Sigmoid colon (tissue), 7 donors: Measurements from ENCODE around the gene ENO3. TPM values are rescaled to one million over a fixed set of nuclear protein-coding genes. Genes with fewer than 3 reads are reported as not detected.
A peak's percentile ranks its signal among the peaks of the same experiment; 100 is the strongest.

Source experiments
- DNase-seq: peaks from one replicate; pipeline ENCODE4 v3.0.0-alpha.2; 2019
- H3K27ac ChIP-seq, 4 donors: fragments of 200-600 bp; sonication (generic); one replicate each; pipeline ENCODE4 v1.5.1; 2016 to 2019; ENCODE audit warnings: mild to moderate bottlenecking in 1 of 4
- H3K27me3 ChIP-seq, 3 donors: fragments of 200-600 bp; sonication (generic); one replicate each; pipeline ENCODE4 v1.5.1; 2019; ENCODE audit warnings: mild to moderate bottlenecking in 1 of 3
- H3K36me3 ChIP-seq, 4 donors: fragments of 200-600 bp; sonication (generic); one replicate each; pipeline ENCODE4 v1.5.1; 2016 to 2019
- H3K4me1 ChIP-seq, 4 donors: fragments of 200-600 bp; sonication (generic); one replicate each; pipeline ENCODE4 v1.5.1; 2017 to 2019
- H3K4me3 ChIP-seq, 4 donors: fragments of 200-600 bp; sonication (generic); one replicate each; pipeline ENCODE4 v1.5.1; 2017 to 2019; ENCODE audit warnings: mild to moderate bottlenecking in 2 of 4, moderate library complexity in 1 of 4
- H3K9me3 ChIP-seq, 4 donors: fragments of 200-600 bp in 3 of 4; sonication (generic) in 3 of 4; one replicate each; pipeline versions ENCODE4 v1.5.1 to v1.6.1; 2013 to 2019
- EP300 ChIP-seq, 4 donors: sonication (generic); formaldehyde crosslinking; IDR thresholded peaks; one replicate each; pipeline ENCODE4 v1.6.1; 2017; ENCODE audit warnings: antibody characterized with exemption in 4 of 4
- POLR2A ChIP-seq, 2 donors: fragments of 450-650 bp; IDR thresholded peaks; one replicate each; pipeline ENCODE4 v1.6.1; 2016; ENCODE audit warnings: antibody characterized with exemption in 2 of 2, mild to moderate bottlenecking in 2 of 2, moderate library complexity in 2 of 2
- POLR2AphosphoS5 ChIP-seq, 4 donors: sonication (generic); formaldehyde crosslinking; IDR thresholded peaks; one replicate each; pipeline ENCODE4 v1.6.1; 2017; ENCODE audit warnings: antibody characterized with exemption in 4 of 4
- WGBS, 2 donors: extraction: QIAGEN DNeasy Blood & Tissue Kit; methylation state at CpG; one replicate each; pipeline ENCODE4 v1.1.7; 2013; 5-methylcytosine and 5-hydroxymethylcytosine counted together
- intact Hi-C: fragments of 100-400 bp; cut with DNase I; formaldehyde crosslinking; loops from one replicate; pipeline ENCODE4 v1.15.1; 2023
- polyA plus RNA-seq, 3 donors: library from polyadenylated mRNA; stranded (reverse); fragments of 200-250 nt; gene quantifications; one replicate each; pipeline ENCODE4 v1.2.3, GENCODE V29; 2013
- total RNA-seq, 4 donors: library from RNA; depleted of rRNA; stranded (reverse); fragments of >200 nt; gene quantifications; one replicate each; pipeline ENCODE4 v1.1.0, GENCODE V29; 2016
- TF ChIP-seq, protein P1 (sequence below), 4 experiments: fragments of 450-650 bp in 3 of 4; fragments of 200-600 bp in 1 of 4; IDR thresholded peaks; one replicate each; pipeline ENCODE4 v1.5.1; 2016 to 2019; ENCODE audit warnings: antibody characterized with exemption in 4 of 4, mild to moderate bottlenecking in 3 of 4, moderate library complexity in 2 of 4
- donor health status: healthy with polysubstance abuse.
- donor health status: Bipolar disorder and iron deficiency.
- donor health status: healthy.

ENO3 gene
- total and polyA plus RNA-seq, 7 donors: 0.69 to 10.3 (median 5.4) TPM

DNA sequence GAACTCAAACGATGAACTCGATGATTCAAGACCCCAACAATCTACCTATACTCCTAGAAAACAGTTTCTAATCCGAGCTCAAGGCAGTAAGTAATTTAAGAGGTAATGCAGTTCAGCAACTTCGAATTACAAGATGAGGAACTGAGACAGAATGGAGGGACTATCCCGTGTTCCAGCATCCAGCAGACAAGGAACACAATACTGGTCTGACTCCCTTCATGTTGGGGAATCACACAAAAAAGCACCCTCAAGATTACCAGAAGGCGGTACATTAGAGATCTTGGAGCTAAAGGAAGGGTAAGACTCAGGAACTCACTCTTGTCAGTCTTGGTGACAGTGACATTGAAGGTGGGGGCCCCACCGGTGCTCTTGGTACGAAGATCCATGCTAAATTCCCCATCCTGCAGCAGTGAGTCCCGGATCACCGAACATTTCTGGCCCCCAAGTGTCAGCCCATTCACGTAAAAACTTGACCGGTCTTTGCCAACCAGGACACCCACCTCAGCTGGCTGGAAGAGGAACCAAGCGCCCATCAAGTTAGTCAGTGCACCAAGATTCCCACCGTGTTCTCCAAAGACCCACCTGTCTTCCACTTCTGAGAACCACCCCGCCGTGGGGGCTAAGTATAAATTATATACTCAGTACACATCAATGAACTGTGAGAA lies 4.5 kb upstream of the ENO3 start:
- WGBS, 2 donors: 9 to 20% methylated on average over 16 of the region's 16 CpGs

DNA sequence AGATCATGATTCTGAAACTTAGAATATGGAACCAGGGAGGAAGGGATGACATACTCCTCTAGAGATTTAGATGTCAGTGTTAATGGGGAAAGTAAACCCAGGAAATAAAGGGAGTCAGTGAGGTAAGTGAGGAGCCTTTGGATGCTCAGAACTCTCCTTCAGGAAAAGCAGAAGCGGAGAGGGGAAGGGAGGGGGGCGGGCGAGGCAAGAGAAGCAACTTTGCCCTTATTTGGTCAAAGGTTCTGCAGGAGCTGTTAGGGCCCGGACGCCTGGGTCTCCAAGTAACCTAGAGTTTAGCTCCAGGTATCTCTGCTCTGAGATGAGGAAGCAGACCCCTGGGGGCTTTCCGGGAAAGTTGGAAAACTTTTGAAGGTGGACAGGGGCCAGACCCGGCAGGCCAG lies 3.9 kb upstream of the ENO3 start:
- Histone ChIP-seq H3K36me3 (peaks cover 16 to 47% (median 33%) of the 10 kb centered on the region in 4 donors), H3K9me3 (no peaks in the 10 kb centered on the region), H3K27ac (peak overlapping the region; percentile 98 to 100 (median 99)), H3K4me3 (peak overlapping the region; percentile 80 to 99 (median 96)), H3K4me1 (peaks cover 0 to 61% (median 49%) of the 10 kb centered on the region in 4 donors), H3K27me3 (no peaks in the 10 kb centered on the region)
- intact Hi-C loops: no loop called here
- TF ChIP-seq POLR2AphosphoS5 (IDR thresholded peaks at IDR 0.05): peak in 2 of 4 donors; percentile 15 to 16
- TF ChIP-seq EP300 (IDR thresholded peaks at IDR 0.05): no peak
- WGBS, 2 donors: 0% methylated on average over 7 of the region's 7 CpGs
- peak; percentile 76 for DNase-seq

More for the DNA sequence above, 4.5 kb upstream of the ENO3 start:
- TF ChIP-seq POLR2AphosphoS5 (IDR thresholded peaks at IDR 0.05) (no peak), EP300 (IDR thresholded peaks at IDR 0.05) (no peak), POLR2A (IDR thresholded peaks at IDR 0.05) (no peak)
- TF ChIP-seq, protein P1, sequence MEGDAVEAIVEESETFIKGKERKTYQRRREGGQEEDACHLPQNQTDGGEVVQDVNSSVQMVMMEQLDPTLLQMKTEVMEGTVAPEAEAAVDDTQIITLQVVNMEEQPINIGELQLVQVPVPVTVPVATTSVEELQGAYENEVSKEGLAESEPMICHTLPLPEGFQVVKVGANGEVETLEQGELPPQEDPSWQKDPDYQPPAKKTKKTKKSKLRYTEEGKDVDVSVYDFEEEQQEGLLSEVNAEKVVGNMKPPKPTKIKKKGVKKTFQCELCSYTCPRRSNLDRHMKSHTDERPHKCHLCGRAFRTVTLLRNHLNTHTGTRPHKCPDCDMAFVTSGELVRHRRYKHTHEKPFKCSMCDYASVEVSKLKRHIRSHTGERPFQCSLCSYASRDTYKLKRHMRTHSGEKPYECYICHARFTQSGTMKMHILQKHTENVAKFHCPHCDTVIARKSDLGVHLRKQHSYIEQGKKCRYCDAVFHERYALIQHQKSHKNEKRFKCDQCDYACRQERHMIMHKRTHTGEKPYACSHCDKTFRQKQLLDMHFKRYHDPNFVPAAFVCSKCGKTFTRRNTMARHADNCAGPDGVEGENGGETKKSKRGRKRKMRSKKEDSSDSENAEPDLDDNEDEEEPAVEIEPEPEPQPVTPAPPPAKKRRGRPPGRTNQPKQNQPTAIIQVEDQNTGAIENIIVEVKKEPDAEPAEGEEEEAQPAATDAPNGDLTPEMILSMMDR (IDR thresholded peaks at IDR 0.05): no peak
- no peak for DNase-seq
- H3K4me3 ChIP-seq: peak overlapping the region; percentile 80 to 99 (median 96)
- H3K27ac ChIP-seq: peak overlapping the region; percentile 98 to 100 (median 99)
- H3K27me3 ChIP-seq: no peaks in the 10 kb centered on the region
- peaks cover 16 to 48% (median 33%) of the 10 kb centered on the region in 4 donors for H3K36me3 ChIP-seq
- H3K9me3 ChIP-seq: no peaks in the 10 kb centered on the region
- intact Hi-C loops: no loop called here
- peaks cover 0 to 65% (median 53%) of the 10 kb centered on the region in 4 donors for H3K4me1 ChIP-seq

DNA sequence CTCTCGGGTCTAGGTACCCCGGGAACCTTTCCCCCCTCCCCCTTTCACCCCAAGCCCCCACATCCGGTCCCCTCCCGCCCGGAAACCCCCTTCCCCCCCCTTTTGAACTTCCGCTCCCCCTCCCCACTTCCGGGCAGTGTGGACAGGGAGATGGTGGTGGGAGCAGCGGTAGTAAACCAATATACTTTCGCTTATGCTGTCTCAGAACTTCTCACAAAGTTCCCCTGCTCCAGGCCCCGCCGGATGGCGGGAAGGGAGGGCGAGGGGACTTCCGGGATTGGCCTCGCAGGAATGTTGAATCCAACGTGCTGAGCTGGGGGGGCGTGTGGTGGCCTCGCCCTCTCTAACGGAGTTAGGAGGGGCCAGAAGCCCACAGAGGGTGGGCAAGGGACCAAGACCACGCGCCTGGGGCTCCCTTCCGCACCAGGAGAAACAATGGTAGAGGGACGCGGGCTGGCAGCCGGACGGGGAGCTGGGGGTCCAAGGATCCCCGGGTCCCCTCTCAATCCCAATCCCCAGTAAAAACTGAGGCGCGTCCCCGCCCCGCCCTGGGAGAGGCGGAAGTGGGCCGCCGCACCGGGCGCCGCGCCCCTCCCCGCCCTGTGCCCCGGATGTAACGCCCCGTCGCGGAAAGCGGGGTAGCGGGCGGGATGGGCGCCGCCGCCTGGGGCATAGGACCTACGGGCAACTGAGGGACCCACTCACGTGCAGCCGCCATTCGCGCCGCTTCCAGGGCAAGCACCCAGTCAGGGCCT lies 3.3 kb upstream of the ENO3 start:
- peaks cover 16 to 41% (median 30%) of the 10 kb centered on the region in 4 donors for H3K36me3 ChIP-seq
- intact Hi-C loops: no loop called here
- DNase-seq: peak; percentile 82
- H3K27me3 ChIP-seq: no peaks in the 10 kb centered on the region
- H3K4me3 ChIP-seq: peak overlapping the region; percentile 80 to 99 (median 96)
- H3K4me1 ChIP-seq: peaks cover 0 to 57% (median 46%) of the 10 kb centered on the region in 4 donors
- peak overlapping the region; percentile 98 to 100 (median 99) for H3K27ac ChIP-seq
- TF ChIP-seq POLR2AphosphoS5 (IDR thresholded peaks at IDR 0.05) (peak; percentile 26 to 59 (median 46)), POLR2A (IDR thresholded peaks at IDR 0.05) (no peak)
- 0 to 1% methylated on average over 56 of the region's 56 CpGs for WGBS, 2 donors
- no peaks in the 10 kb centered on the region for H3K9me3 ChIP-seq

DNA sequence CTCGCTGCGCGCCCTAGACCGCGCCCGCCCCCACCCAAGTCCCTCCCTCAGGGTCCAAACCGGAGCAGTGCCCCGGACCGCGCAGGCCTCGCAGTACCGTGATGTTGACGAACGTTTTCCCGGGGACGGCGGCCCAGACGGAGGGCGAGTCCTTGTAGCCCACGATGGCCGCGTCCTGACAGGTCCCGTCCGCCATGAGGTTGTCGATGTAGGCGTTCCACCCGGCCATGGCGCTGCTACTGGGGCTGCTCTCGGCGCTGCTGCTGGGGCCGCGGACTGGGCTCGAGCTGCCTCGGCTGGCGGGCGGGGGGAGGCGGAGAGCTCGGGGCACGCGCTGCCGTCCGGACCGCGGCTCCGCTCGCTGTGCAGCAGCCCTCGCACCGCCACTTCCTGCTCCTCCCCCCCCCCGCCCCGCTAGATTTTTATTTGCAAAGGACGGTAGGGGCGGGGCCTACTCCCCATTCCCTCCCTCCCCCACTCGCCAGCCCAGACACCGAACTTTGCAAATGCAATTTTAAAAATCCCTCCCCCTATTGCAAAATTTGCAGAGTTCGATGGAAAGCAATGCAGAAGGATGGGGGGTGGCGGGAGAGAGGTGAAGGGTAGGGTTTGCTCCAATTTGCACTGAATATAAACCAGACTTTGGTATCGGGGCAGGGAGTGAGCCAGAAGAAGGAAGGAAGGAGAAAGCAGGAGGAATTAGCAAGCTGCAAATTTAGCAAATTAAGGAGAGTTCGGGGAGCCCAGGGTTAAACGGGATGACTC lies 2.6 kb upstream of the ENO3 start, which contains the start of gene PFN1:
Gene PFN1, minus strand, starts transcription at position 365 of the 765 bp plus-strand sequence. Its CDS starts 136 bp downstream, at position 229.
- peak; percentile 96 for DNase-seq
- Histone ChIP-seq H3K4me3 (peak within 1 kb of the TSS; percentile 80 to 99 (median 96)), H3K36me3 (peaks cover 12 to 34% (median 23%) of the 10 kb centered on the region in 4 donors), H3K4me1 (peaks cover 0 to 55% (median 44%) of the 10 kb centered on the region in 4 donors), H3K9me3 (no peaks in the 10 kb centered on the region), H3K27me3 (no peaks in the 10 kb centered on the region), H3K27ac (peak within 1 kb of the TSS; percentile 98 to 100 (median 99))
- intact Hi-C loops: no loop called here
- 0% methylated on average over 59 of the region's 59 CpGs for WGBS, 2 donors
- TF ChIP-seq EP300 (IDR thresholded peaks at IDR 0.05): no peak
- TF ChIP-seq POLR2AphosphoS5 (IDR thresholded peaks at IDR 0.05): peak; percentile 56 to 90 (median 81)
- peak; percentile 73 to 80 for TF ChIP-seq POLR2A (IDR thresholded peaks at IDR 0.05)
- TF ChIP-seq, protein P1 (IDR thresholded peaks at IDR 0.05): no peak

DNA sequence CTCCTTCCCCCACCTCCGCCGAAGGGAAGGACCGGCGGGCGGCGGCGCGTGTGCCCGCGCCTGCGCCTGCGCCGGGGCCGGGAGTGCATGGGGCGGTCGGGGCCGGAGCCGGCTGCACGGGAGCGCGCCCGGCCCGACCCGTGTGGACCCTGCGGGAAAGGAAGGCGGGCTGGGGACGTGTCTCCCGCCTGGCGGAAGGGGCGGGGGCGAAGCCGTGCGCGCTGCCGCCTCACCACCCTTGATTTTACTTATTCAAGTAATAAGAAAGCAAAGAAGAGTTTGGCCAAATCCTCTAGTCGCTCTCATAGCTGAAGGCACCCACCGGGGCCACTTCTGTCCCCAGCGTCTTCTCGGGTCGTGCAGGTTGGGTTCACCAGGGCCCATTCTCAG lies 2.0 kb upstream of the ENO3 start:
- peak; percentile 92 for DNase-seq
- Histone ChIP-seq H3K36me3 (peaks cover 9 to 29% (median 19%) of the 10 kb centered on the region in 4 donors), H3K4me3 (peak overlapping the region; percentile 80 to 99 (median 96)), H3K27me3 (no peaks in the 10 kb centered on the region), H3K4me1 (peaks cover 0 to 55% (median 43%) of the 10 kb centered on the region in 4 donors), H3K27ac (peak overlapping the region; percentile 98 to 100 (median 99)), H3K9me3 (no peaks in the 10 kb centered on the region)
- intact Hi-C loops: loop anchor here (1.0 kb wide), 1 partner anchor 18 kb away; the partner anchor contains the start of gene SPAG7
- TF ChIP-seq EP300 (IDR thresholded peaks at IDR 0.05) (no peak), POLR2AphosphoS5 (IDR thresholded peaks at IDR 0.05) (peak; percentile 27 to 83 (median 60)), POLR2A (IDR thresholded peaks at IDR 0.05) (peak; percentile 22 to 29)
- TF ChIP-seq, protein P1 (IDR thresholded peaks at IDR 0.05): no peak
- WGBS, 2 donors: 1% methylated on average over 40 of the region's 40 CpGs
